BE2C (cell line): ENCODE measurements around the gene SEMA4D.

Source experiments
- DNase-seq: peaks from one replicate; pipeline ENCODE4 v3.0.0-alpha.2; 2020
- H3K27me3 ChIP-seq: fragments of 250-450 bp; sonication (Bioruptor Pico); 2 replicates; pipeline ENCODE4 v1.5.1; 2020; ENCODE audit warnings: mild to moderate bottlenecking
- H3K36me3 ChIP-seq: fragments of 250-450 bp; sonication (Bioruptor Pico); 2 replicates; pipeline ENCODE4 v1.5.1; 2020; ENCODE audit warnings: mild to moderate bottlenecking
- H3K4me1 ChIP-seq: fragments of 250-450 bp; sonication (Bioruptor Pico); 2 replicates; pipeline ENCODE4 v1.5.1; 2020
- H3K4me3 ChIP-seq: 2 replicates; pipeline ENCODE4 v1.5.1; 2011; ENCODE audit warnings: low read depth, low read length
- H3K9me3 ChIP-seq: fragments of 250-450 bp; sonication (Bioruptor Pico); 2 replicates; pipeline ENCODE4 v1.5.1; 2020
- CTCF ChIP-seq: IDR thresholded peaks from 2 replicates; pipeline ENCODE4 v1.5.1; 2012; ENCODE audit warnings: mild to moderate bottlenecking, low read depth, low read length

Gene SEMA4D

GRCh38 chr9:89420397-89421178 lies 77.3 kb downstream of the SEMA4D start:
- DNase-seq: no peak
- H3K36me3 ChIP-seq: no peaks in the 10 kb centered on the region
- TF ChIP-seq CTCF: no peak
- H3K4me3 ChIP-seq: no peak overlapping the region
- H3K4me1 ChIP-seq: 0 out of 2 replicates have a peak, but pooled peaks cover 3% of the 10 kb centered on the region
- H3K9me3 ChIP-seq: no peaks in the 10 kb centered on the region; the same call in 1 of the 2 replicates
- no peaks in the 10 kb centered on the region for H3K27me3 ChIP-seq

GRCh38 chr9:89419978-89420394 lies 77.9 kb downstream of the SEMA4D start:
- 0 out of 2 replicates have a peak, but pooled peaks cover 3% of the 10 kb centered on the region for H3K4me1 ChIP-seq
- no peak for TF ChIP-seq CTCF
- DNase-seq: no peak
- no peaks in the 10 kb centered on the region for H3K36me3 ChIP-seq
- H3K4me3 ChIP-seq: no peak overlapping the region
- H3K27me3 ChIP-seq: no peaks in the 10 kb centered on the region
- no peaks in the 10 kb centered on the region; the same call in 1 of the 2 replicates for H3K9me3 ChIP-seq

GRCh38 chr9:89418882-89419640 lies 78.9 kb downstream of the SEMA4D start:
- no peaks in the 10 kb centered on the region for H3K9me3 ChIP-seq
- no peaks in the 10 kb centered on the region for H3K27me3 ChIP-seq
- DNase-seq: no peak
- no peak for TF ChIP-seq CTCF
- no peak overlapping the region for H3K4me3 ChIP-seq
- no peaks in the 10 kb centered on the region for H3K36me3 ChIP-seq
- H3K4me1 ChIP-seq: peaks cover 8% of the 10 kb centered on the region; the same call in 1 of the 2 replicates

GRCh38 chr9:89418474-89418845 lies 79.5 kb downstream of the SEMA4D start:
- Histone ChIP-seq H3K27me3 (no peaks in the 10 kb centered on the region), H3K36me3 (no peaks in the 10 kb centered on the region), H3K9me3 (no peaks in the 10 kb centered on the region), H3K4me1 (peaks cover 8% of the 10 kb centered on the region; the same call in 1 of the 2 replicates), H3K4me3 (no peak overlapping the region)
- DNase-seq: no peak
- TF ChIP-seq CTCF: no peak

GRCh38 chr9:89417832-89418473 lies 80.0 kb downstream of the SEMA4D start:
- no peaks in the 10 kb centered on the region for H3K27me3 ChIP-seq
- no peaks in the 10 kb centered on the region for H3K9me3 ChIP-seq
- peaks cover 8% of the 10 kb centered on the region; the same call in 1 of the 2 replicates for H3K4me1 ChIP-seq
- TF ChIP-seq CTCF: no peak
- no peaks in the 10 kb centered on the region for H3K36me3 ChIP-seq
- no peak overlapping the region for H3K4me3 ChIP-seq
- no peak for DNase-seq
